NCI-H1930 (cell line): ENCODE data around the gene CROT.

Experiments used
- DNase-seq, 2 experiments: peaks; one replicate each; lab custom pipeline; 2025; lab: John Stamatoyannopoulos, UW

CROT gene

GRCh38 chr7:87413951-87414793, 68.7 kb downstream of the CROT start:
- DNase-seq = no peak

GRCh38 chr7:87414794-87415188, 69.3 kb downstream of the CROT start:
- DNase-seq = no peak

- DNase-seq = peak; percentile 52 to 57
These were observed 71.5 kb downstream of the CROT start for GRCh38 chr7:87416682-87417587.

GRCh38 chr7:87420173-87420572, 74.7 kb downstream of the CROT start:
- DNase-seq = no peak

GRCh38 chr7:87424075-87424474, 78.6 kb downstream of the CROT start:
- peak in 1 of 2 experiments; percentile 28 for DNase-seq

- no peak for DNase-seq
These were observed 80.7 kb downstream of the CROT start for GRCh38 chr7:87426160-87426559.

- no peak for DNase-seq
These were observed 81.8 kb downstream of the CROT start for GRCh38 chr7:87427288-87427687.

- DNase-seq = no peak
These were observed 87.1 kb downstream of the CROT start for GRCh38 chr7:87432536-87432935.

GRCh38 chr7:87435546-87435945, 90.1 kb downstream of the CROT start:
- no peak for DNase-seq

GRCh38 chr7:87445897-87446296, 100.4 kb downstream of the CROT start:
- no peak for DNase-seq

- no peak for DNase-seq
These were observed 101.7 kb downstream of the CROT start for GRCh38 chr7:87447116-87447635.

GRCh38 chr7:87448388-87448787, 102.9 kb downstream of the CROT start:
- DNase-seq = no peak
